Heart right ventricle (tissue), 16 donors: Measurements from ENCODE around the gene FAM76A. TPM values are rescaled to one million over a fixed set of nuclear protein-coding genes. Genes with fewer than 3 reads are reported as not detected.
A peak's percentile ranks its signal among the peaks of the same experiment; 100 is the strongest.

Experiments used
- ATAC-seq, 8 donors: fragments of 200-7000 bp; cut with Tn5 transposase; one replicate each; pipeline ENCODE4 v1.9.1; 2020; ENCODE audit warnings: mild to moderate bottlenecking in 8 of 8, moderate library complexity in 8 of 8, moderate number of reproducible peaks in 1 of 8
- DNase-seq, 2 donors: peaks; one replicate each; pipeline ENCODE4 v3.0.0-alpha.2; 2020
- H3K27ac ChIP-seq, 10 donors: fragments of 200-600 bp; sonication (generic) in 2 of 10; one replicate each; pipeline versions ENCODE4 v1.5.0 to v1.8.0; 2020 to 2022; ENCODE audit warnings: mild to moderate bottlenecking in 3 of 10
- H3K27me3 ChIP-seq, 7 donors: fragments of 200-600 bp; one replicate each; pipeline ENCODE4 v1.8.0; 2021 to 2022; ENCODE audit warnings: mild to moderate bottlenecking in 2 of 7
- H3K36me3 ChIP-seq, 9 donors: fragments of 200-600 bp; sonication (generic) in 1 of 9; one replicate each; pipeline versions ENCODE4 v1.5.0 to v1.8.0; 2020 to 2022; ENCODE audit warnings: mild to moderate bottlenecking in 2 of 9
- H3K4me1 ChIP-seq, 9 donors: fragments of 200-600 bp; sonication (generic) in 1 of 9; one replicate each; pipeline versions ENCODE4 v1.5.0 to v1.8.0; 2020 to 2022; ENCODE audit warnings: mild to moderate bottlenecking in 4 of 9
- H3K4me3 ChIP-seq, 10 donors: fragments of 200-600 bp; sonication (generic) in 2 of 10; one replicate each; pipeline versions ENCODE4 v1.5.0 to v1.8.0; 2020 to 2022; ENCODE audit warnings: mild to moderate bottlenecking in 7 of 10, moderate library complexity in 2 of 10
- H3K9me3 ChIP-seq, 11 donors: fragments of 200-600 bp in 10 of 11; sonication (generic) in 2 of 11; one replicate each; pipeline versions ENCODE4 v1.5.0 to v1.8.0; 2013 to 2022; ENCODE audit warnings: mild to moderate bottlenecking in 2 of 11, control low read depth in 1 of 11, moderate library complexity in 1 of 11
- CTCF ChIP-seq, 9 donors: fragments of 200-600 bp; sonication (generic) in 2 of 9; IDR thresholded peaks; one replicate each; pipeline versions ENCODE4 v1.5.0 to v1.8.0; 2021 to 2022; ENCODE audit warnings: antibody characterized with exemption in 9 of 9, mild to moderate bottlenecking in 5 of 9, moderate library complexity in 1 of 9
- WGBS, 2 donors: extraction: QIAGEN DNeasy Blood & Tissue Kit; methylation state at CpG; one replicate each; pipeline ENCODE4 v1.1.7; 2013; ENCODE audit warnings: inconsistent platforms in 1 of 2; 5-methylcytosine and 5-hydroxymethylcytosine counted together
- intact Hi-C, 10 donors: fragments of 100-400 bp; cut with DNase I; formaldehyde crosslinking; loops; one replicate each; pipeline versions ENCODE4 v1.11.1 to v1.14.2; 2022
- polyA plus RNA-seq, 2 donors: library from polyadenylated mRNA; stranded (reverse); fragments of 200-250 nt; gene quantifications; one replicate each; pipeline ENCODE4 v1.2.3, GENCODE V29; 2013
- total RNA-seq, 10 donors: library from RNA; stranded (reverse); fragmentation: NEBNext Ultra II Directional in 3 of 10; extraction: Animal tissue kit (Norgen Biotek cat#: 25700) in 3 of 10; gene quantifications; one replicate each; pipeline versions ENCODE4 v1.2.1 to v1.2.4, GENCODE V29; 2021 to 2023
- donor health status: Arrhythmogenic right ventricular cardiomyopathy.
- donor health status: ischemic (EF 13 %, LVEDD 7.1; RV severe dilation, severe dysfunction).
- donor health status: healthy with polysubstance abuse.
- donor health status: DM: no; HTN: yes; CAD: no.
- donor health status: DM: no; HTN: no; CAD: no.
- donor health status: ischemic (EF 25% LVEDD 6.9; RV normal size, moderate dysfunction).
- donor health status: ischemic (EF 25% LVEDD 5.7; RV mildly dilated, moderate dysfunction).
- donor health status: healthy.
- donor health status: DM: yes; HTN: yes; CAD: no.
- donor health status: Ischemic cardiomyopathy.
- donor health status: ischemic (EF 35%, LVEDD 5.7; RV mildly dilated, moderate dysfunction).
- donor health status: nonischemic (EF 11% LVEDD 7.7; RV severe dilation, severe dysfunction).
- donor health status: DM: yes; HTN: yes; CAD: no.
- donor health status: PGD.
- donor health status: ischemic (EF 29% LVEDD 5.4; RV normal size, mild dysfunction).
- donor health status: nonischemic (EF 23%, LVEDD 6.1; RV moderate dilation, normal function).

Gene FAM76A
- total and polyA plus RNA-seq, 12 donors = 2.8 to 15.1 (median 12.7) TPM

- ATAC-seq = no peak
- H3K9me3 ChIP-seq = no peaks in the 10 kb centered on the region
- no peak overlapping the region for H3K4me3 ChIP-seq
- no peaks in the 10 kb centered on the region for H3K27me3 ChIP-seq
- H3K27ac ChIP-seq = no peak overlapping the region
- DNase-seq = no peak
- TF ChIP-seq CTCF (IDR thresholded peaks at IDR 0.05) = no peak
- 28 to 48% methylated on average over 2 of the region's 2 CpGs for WGBS, 2 donors
- peaks cover 0 to 3% (median 0%) of the 10 kb centered on the region in 9 donors for H3K36me3 ChIP-seq
- intact Hi-C loops = loop anchor here in 2 of 10 donors (5.0 kb wide), 1 partner anchor 43 kb away; the partner anchor contains the start of gene FAM76A (in 2 of the 2)
- H3K4me1 ChIP-seq = peaks cover 0 to 29% (median 22%) of the 10 kb centered on the region in 9 donors
These were observed 44.6 kb downstream of the FAM76A start for GRCh38 chr1:27770293-27770830.

- peaks cover 0 to 46% (median 27%) of the 10 kb centered on the region in 9 donors for H3K4me1 ChIP-seq
- H3K9me3 ChIP-seq = no peaks in the 10 kb centered on the region
- intact Hi-C loops = loop anchor here in 2 of 10 donors (2.0 to 5.0 kb wide), 2 partner anchors 17 to 45 kb away; partner anchors contain the start of gene FAM76A (in 2 of the 2)
- H3K36me3 ChIP-seq = peaks cover 0 to 22% (median 0%) of the 10 kb centered on the region in 9 donors
- peak overlapping the region; percentile 57 to 99 (median 95) for H3K27ac ChIP-seq
- DNase-seq = no peak
- H3K4me3 ChIP-seq = peak overlapping the region; percentile 8 to 100 (median 89)
- ATAC-seq = no peak
- H3K27me3 ChIP-seq = no peaks in the 10 kb centered on the region
- no peak for TF ChIP-seq CTCF (IDR thresholded peaks at IDR 0.05)
- WGBS, 2 donors = 18 to 20% methylated on average over 18 of the region's 18 CpGs
These were observed 46.5 kb downstream of the FAM76A start for GRCh38 chr1:27772036-27772931.

GRCh38 chr1:27772932-27773825 lies 47.4 kb downstream of the FAM76A start, which contains the start of gene STX12:
Gene STX12, plus strand, starts transcription at chr1:27773219. Its CDS starts 89 bp downstream, at chr1:27773308.
- WGBS, 2 donors = 0 to 1% methylated on average over 58 of the region's 58 CpGs

More at GRCh38 chr1:27772932-27773825, 47.4 kb downstream of the FAM76A start, which contains the start of gene STX12:
- peak; percentile 98 to 100 (median 99) for ATAC-seq
- H3K4me1 ChIP-seq = peaks cover 0 to 52% (median 27%) of the 10 kb centered on the region in 9 donors
- H3K9me3 ChIP-seq = no peaks in the 10 kb centered on the region
- intact Hi-C loops = loop anchor here in 3 of 10 donors (1.0 to 5.0 kb wide), 3 partner anchors 16 to 48 kb away; partner anchors contain the start of gene FAM76A (in 3 of the 3)
- no peaks in the 10 kb centered on the region for H3K27me3 ChIP-seq
- DNase-seq = peak; percentile 99
- peak within 1 kb of the TSS; percentile 71 to 100 (median 91) for H3K4me3 ChIP-seq
- no peak for TF ChIP-seq CTCF (IDR thresholded peaks at IDR 0.05)
- peak within 1 kb of the TSS; percentile 93 to 99 (median 96) for H3K27ac ChIP-seq
- peaks cover 0 to 28% (median 0%) of the 10 kb centered on the region in 9 donors for H3K36me3 ChIP-seq
